Stomach smooth muscle (tissue), 2 donors: ENCODE measurements around the gene SORCS3.

ENCODE experiments used
- H3K27ac ChIP-seq: one replicate; pipeline ENCODE4 v1.7.0; 2013; ENCODE audit warnings: mild to moderate bottlenecking, low read length, inconsistent platforms
- H3K27me3 ChIP-seq, 2 donors: one replicate each; pipeline ENCODE4 v1.7.0; 2013; ENCODE audit warnings: low read length in 2 of 2; ENCODE audit not compliant: insufficient read depth in 2 of 2, control insufficient read depth in 1 of 2
- H3K36me3 ChIP-seq, 2 donors: one replicate each; pipeline ENCODE4 v1.7.0; 2013; ENCODE audit warnings: low read length in 2 of 2; ENCODE audit not compliant: control insufficient read depth in 2 of 2, insufficient read depth in 2 of 2
- H3K4me1 ChIP-seq: one replicate; pipeline ENCODE4 v1.7.0; 2013; ENCODE audit warnings: low read length; ENCODE audit not compliant: control insufficient read depth, insufficient read depth
- H3K4me3 ChIP-seq, 2 donors: one replicate each; pipeline ENCODE4 v1.7.0; 2013; ENCODE audit warnings: low read length in 2 of 2
- H3K9ac ChIP-seq, 2 donors: one replicate each; pipeline ENCODE4 v1.7.0; 2013; ENCODE audit warnings: low read length in 2 of 2, mild to moderate bottlenecking in 1 of 2
- H3K9me3 ChIP-seq, 2 donors: one replicate each; pipeline ENCODE4 v1.7.0; 2013; ENCODE audit warnings: low read length in 2 of 2; ENCODE audit not compliant: control insufficient read depth in 2 of 2
- donor health status: healthy.
- donor health status: Pancreatic carcinoma.

Gene SORCS3

GRCh38 chr10:105243825-105244224, 602.7 kb downstream of the SORCS3 start:
- H3K4me1 ChIP-seq = no peaks in the 10 kb centered on the region
- H3K9me3 ChIP-seq = no peaks in the 10 kb centered on the region
- H3K27me3 ChIP-seq = no peaks in the 10 kb centered on the region
- no peaks in the 10 kb centered on the region for H3K36me3 ChIP-seq
- H3K27ac ChIP-seq = no peak overlapping the region
- H3K9ac ChIP-seq = no peak overlapping the region
- no peak overlapping the region for H3K4me3 ChIP-seq

DNA sequence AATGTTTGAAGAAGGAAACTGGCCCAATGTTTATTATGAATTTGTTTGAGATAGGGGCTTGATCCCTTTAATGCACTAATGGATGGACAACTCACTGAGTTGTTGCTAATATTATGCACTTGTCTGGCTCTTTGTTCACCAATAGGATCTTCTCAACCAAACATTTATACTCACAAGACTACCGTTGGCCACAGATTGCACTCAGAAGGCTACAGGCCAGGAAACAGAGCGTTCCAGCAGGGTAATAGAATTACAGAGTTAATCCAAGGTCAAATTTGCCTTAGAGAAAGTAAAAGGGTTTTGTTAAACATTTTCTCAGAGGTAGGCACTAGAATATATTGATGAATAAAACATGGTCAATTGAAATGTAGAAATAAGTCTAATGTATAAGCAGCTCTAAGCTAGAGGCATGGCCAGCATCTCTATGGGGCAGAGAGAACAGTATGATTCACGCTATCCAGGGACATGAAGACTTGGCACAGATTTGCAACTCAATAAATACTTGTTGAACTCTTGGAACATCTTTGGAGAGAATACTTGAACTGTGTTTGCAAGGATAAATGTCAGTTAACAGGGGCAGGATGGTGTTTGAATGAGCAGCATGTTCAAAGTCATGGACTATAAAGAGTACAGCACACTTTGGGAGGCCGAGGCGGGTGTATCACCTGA, 606.9 kb downstream of the SORCS3 start:
- Histone ChIP-seq H3K4me3 (no peak overlapping the region), H3K27ac (no peak overlapping the region), H3K9ac (no peak overlapping the region), H3K27me3 (no peaks in the 10 kb centered on the region), H3K4me1 (peaks cover 5% of the 10 kb centered on the region), H3K36me3 (no peaks in the 10 kb centered on the region), H3K9me3 (no peaks in the 10 kb centered on the region)

- Histone ChIP-seq H3K27me3 (no peaks in the 10 kb centered on the region), H3K36me3 (no peaks in the 10 kb centered on the region), H3K9me3 (no peaks in the 10 kb centered on the region), H3K9ac (no peak overlapping the region), H3K4me1 (peaks cover 6% of the 10 kb centered on the region), H3K27ac (no peak overlapping the region), H3K4me3 (no peak overlapping the region)
Observed at GRCh38 chr10:105252911-105253310, 611.8 kb downstream of the SORCS3 start.

- Histone ChIP-seq H3K27ac (no peak overlapping the region), H3K9me3 (no peaks in the 10 kb centered on the region), H3K4me3 (no peak overlapping the region), H3K4me1 (peaks cover 6% of the 10 kb centered on the region), H3K36me3 (no peaks in the 10 kb centered on the region), H3K27me3 (no peaks in the 10 kb centered on the region), H3K9ac (no peak overlapping the region)
Observed at GRCh38 chr10:105253515-105254212, 612.6 kb downstream of the SORCS3 start.

DNA sequence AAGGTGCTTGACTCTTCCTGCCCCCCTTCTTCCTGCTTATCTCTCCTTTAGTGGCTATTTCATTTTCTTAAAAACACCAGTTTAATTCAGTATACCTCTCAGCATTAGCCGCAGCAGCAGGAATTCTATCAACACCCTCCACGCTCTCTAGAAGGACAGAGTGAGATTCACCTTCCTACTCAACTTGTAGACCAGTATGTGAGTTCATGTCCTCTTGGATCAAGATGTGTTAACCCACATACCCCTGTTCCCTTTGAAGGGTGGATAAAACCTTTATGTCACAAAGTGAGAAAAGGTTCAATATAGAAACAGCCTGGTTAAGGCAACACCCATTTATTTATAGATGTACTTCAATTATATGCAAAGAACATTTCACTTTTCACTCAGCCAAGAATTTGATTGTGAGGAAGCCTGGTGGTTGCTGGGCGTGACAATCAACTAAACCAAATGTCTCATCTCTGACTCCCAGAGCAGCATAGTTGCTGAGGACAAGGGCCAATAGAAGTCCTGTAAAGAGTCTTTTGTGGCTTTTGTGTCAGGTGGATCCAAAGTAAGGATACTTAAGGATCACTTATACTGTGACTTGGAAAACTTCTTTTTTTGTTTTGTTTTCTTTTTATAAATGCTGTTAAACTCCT, 617.1 kb downstream of the SORCS3 start:
- H3K27me3 ChIP-seq = no peaks in the 10 kb centered on the region

DNA sequence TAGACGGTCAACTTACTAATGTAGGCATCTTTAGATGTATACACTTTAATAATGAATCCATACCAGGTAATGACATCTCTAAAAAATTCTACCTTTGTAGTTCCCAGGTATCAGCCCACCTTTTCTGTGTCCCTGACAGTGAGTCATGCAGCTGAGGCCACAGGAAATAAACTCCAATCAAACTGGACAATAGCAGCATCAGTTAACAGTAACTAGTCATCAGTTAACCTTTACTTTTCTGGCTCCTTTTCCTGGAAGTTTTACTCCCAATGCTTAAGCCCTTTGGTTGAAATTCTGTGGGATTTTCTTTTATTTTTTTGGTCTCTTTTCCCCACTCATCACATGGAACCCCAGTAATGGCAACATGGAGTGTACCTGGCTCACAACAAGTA, 617.6 kb downstream of the SORCS3 start:
- no peaks in the 10 kb centered on the region for H3K27me3 ChIP-seq
- H3K4me3 ChIP-seq = no peak overlapping the region
- H3K9ac ChIP-seq = no peak overlapping the region
- no peaks in the 10 kb centered on the region for H3K36me3 ChIP-seq
- no peaks in the 10 kb centered on the region for H3K4me1 ChIP-seq
- no peaks in the 10 kb centered on the region for H3K9me3 ChIP-seq
- H3K27ac ChIP-seq = no peak overlapping the region

More for the DNA sequence above, 617.1 kb downstream of the SORCS3 start:
- no peak overlapping the region for H3K9ac ChIP-seq
- H3K4me1 ChIP-seq = no peaks in the 10 kb centered on the region
- H3K4me3 ChIP-seq = no peak overlapping the region
- H3K36me3 ChIP-seq = no peaks in the 10 kb centered on the region
- H3K27ac ChIP-seq = no peak overlapping the region
- no peaks in the 10 kb centered on the region for H3K9me3 ChIP-seq

DNA sequence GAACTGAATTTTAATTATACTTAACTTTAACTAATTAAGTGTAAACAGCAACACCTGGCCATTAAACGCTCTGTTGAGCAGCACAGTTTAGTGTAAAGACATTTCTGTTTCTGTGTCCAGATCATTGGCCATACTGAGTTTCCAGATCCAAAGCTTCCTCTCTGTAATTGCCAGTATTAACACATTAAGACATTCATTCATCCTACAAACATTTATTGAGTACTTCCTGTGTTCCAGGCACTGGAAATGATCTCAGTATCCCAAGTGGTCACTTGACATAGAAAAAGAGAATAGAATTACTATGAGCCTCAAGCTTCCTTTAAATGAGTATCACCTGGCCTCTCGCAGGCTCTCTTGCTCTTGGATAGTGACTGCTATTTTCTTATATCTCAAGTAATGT, 618.1 kb downstream of the SORCS3 start:
- no peaks in the 10 kb centered on the region for H3K36me3 ChIP-seq
- H3K4me3 ChIP-seq = no peak overlapping the region
- H3K9me3 ChIP-seq = no peaks in the 10 kb centered on the region
- no peaks in the 10 kb centered on the region for H3K4me1 ChIP-seq
- H3K27me3 ChIP-seq = no peaks in the 10 kb centered on the region
- H3K9ac ChIP-seq = no peak overlapping the region
- H3K27ac ChIP-seq = no peak overlapping the region

DNA sequence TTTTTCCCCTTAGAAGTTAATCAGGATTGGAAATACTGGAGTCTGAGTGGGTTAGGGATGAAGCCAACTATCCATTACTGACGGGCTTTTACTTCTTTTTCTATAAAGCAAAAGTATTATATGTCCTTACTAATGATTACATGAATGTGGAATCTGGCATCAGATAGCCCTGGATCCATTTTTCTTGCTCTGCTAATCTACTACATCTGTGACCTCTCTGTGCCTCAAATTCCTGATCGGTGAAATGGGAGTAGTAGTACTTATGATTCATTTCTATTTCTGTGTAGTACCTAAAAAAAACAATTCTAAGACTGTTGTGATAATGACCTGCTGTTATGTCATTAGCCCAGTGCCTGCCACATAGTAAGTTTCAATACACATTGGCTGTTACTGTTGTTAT, 621.6 kb downstream of the SORCS3 start:
- Histone ChIP-seq H3K36me3 (no peaks in the 10 kb centered on the region), H3K9ac (no peak overlapping the region), H3K27me3 (no peaks in the 10 kb centered on the region), H3K4me1 (no peaks in the 10 kb centered on the region), H3K9me3 (no peaks in the 10 kb centered on the region), H3K4me3 (no peak overlapping the region), H3K27ac (no peak overlapping the region)

DNA sequence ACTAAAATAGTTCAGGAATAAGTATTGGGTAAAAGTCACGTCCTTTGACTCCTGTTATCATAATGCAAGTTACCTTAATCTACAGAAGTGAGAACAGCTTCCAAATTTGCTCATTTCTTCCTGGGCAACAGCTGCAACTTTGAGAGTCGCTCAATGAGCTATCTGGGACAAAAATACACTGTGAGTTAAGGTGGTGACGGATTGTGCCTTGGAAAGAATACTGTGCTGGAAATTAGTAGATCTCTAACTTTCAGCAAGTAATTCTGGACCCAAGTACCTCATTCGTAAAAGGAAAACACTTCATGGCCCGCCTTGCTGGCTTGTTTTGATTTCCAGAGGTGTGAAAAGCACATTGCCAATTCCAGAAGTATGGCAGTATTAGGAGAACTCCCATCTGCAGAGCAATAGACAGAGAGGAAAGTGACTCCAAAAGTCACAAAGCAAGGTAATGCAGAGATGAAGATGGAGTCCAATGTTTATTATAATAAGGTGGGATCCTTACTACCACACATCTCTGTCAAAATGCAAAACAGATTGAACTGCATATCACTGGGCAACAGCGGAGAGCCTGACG, 626.0 kb downstream of the SORCS3 start:
- H3K4me1 ChIP-seq = no peaks in the 10 kb centered on the region
- no peak overlapping the region for H3K9ac ChIP-seq
- no peak overlapping the region for H3K4me3 ChIP-seq
- no peaks in the 10 kb centered on the region for H3K9me3 ChIP-seq
- H3K27ac ChIP-seq = no peak overlapping the region
- no peaks in the 10 kb centered on the region for H3K27me3 ChIP-seq
- H3K36me3 ChIP-seq = no peaks in the 10 kb centered on the region

DNA sequence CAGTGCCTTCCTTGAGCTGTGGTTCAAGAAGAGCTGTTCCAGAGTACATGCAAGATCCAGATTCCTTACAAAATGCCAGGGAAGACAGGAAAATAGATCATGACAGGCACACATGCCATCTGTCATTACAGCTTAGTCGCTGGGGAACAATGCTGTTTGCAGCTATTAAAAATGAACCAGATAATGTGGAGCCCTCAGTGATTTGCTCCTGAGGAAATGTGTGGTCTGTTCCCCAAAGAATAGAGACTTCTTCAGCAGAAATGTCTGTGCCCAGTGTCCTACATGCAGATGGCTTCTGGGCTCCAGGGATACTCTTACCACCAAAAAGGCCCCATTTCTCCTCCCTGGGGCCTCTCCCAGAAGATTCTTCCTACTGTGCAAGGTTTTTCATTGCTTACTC, 627.9 kb downstream of the SORCS3 start:
- Histone ChIP-seq H3K9ac (no peak overlapping the region), H3K9me3 (no peaks in the 10 kb centered on the region), H3K4me1 (no peaks in the 10 kb centered on the region), H3K27ac (no peak overlapping the region), H3K36me3 (no peaks in the 10 kb centered on the region), H3K27me3 (no peaks in the 10 kb centered on the region), H3K4me3 (no peak overlapping the region)
